Mesothelial cell of epicardium (in vitro differentiated cells): ENCODE data around the gene ZNF133. TPM values are rescaled to one million over a fixed set of nuclear protein-coding genes. Genes with fewer than 3 reads are reported as not detected.
"Not testable (repeated sequence)": the region's sequence is repeated elsewhere in the genome, so short reads cannot be mapped to it uniquely, and the experiment has no call there.

Experiments used
- DNase-seq, 2 experiments: peaks; one replicate each; pipeline ENCODE4 v3.0.0; 2021; ENCODE audit warnings: low spot score in 2 of 2; ENCODE audit not compliant: unreplicated experiment in 2 of 2
- H3K27ac Mint-ChIP-seq: 2 replicates; pipeline ENCODE4 v1.8.0; 2021; ENCODE audit warnings: mixed read lengths
- H3K27me3 Mint-ChIP-seq: 2 replicates; pipeline ENCODE4 v1.8.0; 2021; ENCODE audit warnings: low read depth, mixed read lengths
- H3K36me3 Mint-ChIP-seq: 2 replicates; pipeline ENCODE4 v1.8.0; 2021; ENCODE audit warnings: mixed read lengths
- H3K4me1 Mint-ChIP-seq: 2 replicates; pipeline ENCODE4 v1.8.0; 2021; ENCODE audit warnings: mixed read lengths
- H3K4me3 Mint-ChIP-seq: 2 replicates; pipeline ENCODE4 v1.8.0; 2021; ENCODE audit warnings: mild to moderate bottlenecking, moderate library complexity, mixed read lengths
- H3K9me3 Mint-ChIP-seq: 2 replicates; pipeline ENCODE4 v1.8.0; 2021; ENCODE audit warnings: mixed read lengths
- total RNA-seq: library from RNA; stranded (reverse); gene quantifications from 3 replicates; pipeline ENCODE4 v1.2.1, GENCODE V29; 2021
- TF ChIP-seq, protein P1 (sequence below): fragments of 200-600 bp; sonication (generic); IDR thresholded peaks from one replicate; pipeline ENCODE4 v1.5.0; 2021; ENCODE audit warnings: antibody characterized with exemption; ENCODE audit not compliant: unreplicated experiment

ZNF133 gene
- total RNA-seq, result 23.7 to 25.4 TPM (median 24.3 TPM) in 3 replicates

GRCh38 chr20:18287915-18288748 lies at the start of gene ZNF133:
ZNF133 (plus strand) TSS chr20:18288527; CDS start chr20:18305687, 17,160 bp downstream.
- H3K4me1 Mint-ChIP-seq, result peaks cover 20% of the 10 kb centered on the region
- H3K27ac Mint-ChIP-seq, result peak within 1 kb of the TSS; percentile 100
- H3K4me3 Mint-ChIP-seq, result peak within 1 kb of the TSS; percentile 99
- DNase-seq, result peak; percentile 87 to 99
- H3K9me3 Mint-ChIP-seq, result peaks cover 43% of the 10 kb centered on the region
- TF ChIP-seq, protein P1, sequence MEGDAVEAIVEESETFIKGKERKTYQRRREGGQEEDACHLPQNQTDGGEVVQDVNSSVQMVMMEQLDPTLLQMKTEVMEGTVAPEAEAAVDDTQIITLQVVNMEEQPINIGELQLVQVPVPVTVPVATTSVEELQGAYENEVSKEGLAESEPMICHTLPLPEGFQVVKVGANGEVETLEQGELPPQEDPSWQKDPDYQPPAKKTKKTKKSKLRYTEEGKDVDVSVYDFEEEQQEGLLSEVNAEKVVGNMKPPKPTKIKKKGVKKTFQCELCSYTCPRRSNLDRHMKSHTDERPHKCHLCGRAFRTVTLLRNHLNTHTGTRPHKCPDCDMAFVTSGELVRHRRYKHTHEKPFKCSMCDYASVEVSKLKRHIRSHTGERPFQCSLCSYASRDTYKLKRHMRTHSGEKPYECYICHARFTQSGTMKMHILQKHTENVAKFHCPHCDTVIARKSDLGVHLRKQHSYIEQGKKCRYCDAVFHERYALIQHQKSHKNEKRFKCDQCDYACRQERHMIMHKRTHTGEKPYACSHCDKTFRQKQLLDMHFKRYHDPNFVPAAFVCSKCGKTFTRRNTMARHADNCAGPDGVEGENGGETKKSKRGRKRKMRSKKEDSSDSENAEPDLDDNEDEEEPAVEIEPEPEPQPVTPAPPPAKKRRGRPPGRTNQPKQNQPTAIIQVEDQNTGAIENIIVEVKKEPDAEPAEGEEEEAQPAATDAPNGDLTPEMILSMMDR, result no peak
- H3K36me3 Mint-ChIP-seq, result peaks cover 28% of the 10 kb centered on the region
- H3K27me3 Mint-ChIP-seq, result peaks cover 16% of the 10 kb centered on the region

DNA sequence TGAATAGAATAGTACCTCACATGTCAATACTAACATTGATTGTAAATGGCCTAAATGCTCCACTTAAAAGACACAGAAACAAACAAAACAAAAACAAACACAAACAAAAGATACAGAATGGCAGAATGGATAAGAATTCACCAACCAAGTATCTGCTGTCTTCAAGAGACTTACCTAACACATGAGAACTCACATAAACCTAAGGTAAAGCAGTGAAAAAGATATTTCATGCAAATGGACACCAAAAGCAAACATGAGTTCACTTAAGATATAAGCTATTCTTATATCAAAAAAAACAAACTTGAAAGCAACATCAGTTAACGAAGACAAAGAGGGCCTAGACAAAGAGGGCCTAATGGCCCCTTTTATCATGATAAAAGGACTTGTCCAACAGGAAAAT lies 47.3 kb upstream of the ZNF133 start:
- peaks cover 44% of the 10 kb centered on the region for H3K27me3 Mint-ChIP-seq
- H3K9me3 Mint-ChIP-seq, result peaks cover 29% of the 10 kb centered on the region
- H3K4me1 Mint-ChIP-seq, result no peaks in the 10 kb centered on the region
- TF ChIP-seq, protein P1, result no peak
- DNase-seq, result no peak
- H3K36me3 Mint-ChIP-seq, result no peaks in the 10 kb centered on the region
- no peak overlapping the region for H3K4me3 Mint-ChIP-seq
- no peak overlapping the region for H3K27ac Mint-ChIP-seq

GRCh38 chr20:18243802-18244201 lies 44.5 kb upstream of the ZNF133 start:
- Mint-ChIP-seq H3K36me3 (no peaks in the 10 kb centered on the region), H3K27ac (no peak overlapping the region), H3K27me3 (peaks cover 48% of the 10 kb centered on the region), H3K9me3 (peaks cover 29% of the 10 kb centered on the region), H3K4me1 (no peaks in the 10 kb centered on the region), H3K4me3 (no peak overlapping the region)
- TF ChIP-seq, protein P1, result no peak
- DNase-seq, result no peak

DNA sequence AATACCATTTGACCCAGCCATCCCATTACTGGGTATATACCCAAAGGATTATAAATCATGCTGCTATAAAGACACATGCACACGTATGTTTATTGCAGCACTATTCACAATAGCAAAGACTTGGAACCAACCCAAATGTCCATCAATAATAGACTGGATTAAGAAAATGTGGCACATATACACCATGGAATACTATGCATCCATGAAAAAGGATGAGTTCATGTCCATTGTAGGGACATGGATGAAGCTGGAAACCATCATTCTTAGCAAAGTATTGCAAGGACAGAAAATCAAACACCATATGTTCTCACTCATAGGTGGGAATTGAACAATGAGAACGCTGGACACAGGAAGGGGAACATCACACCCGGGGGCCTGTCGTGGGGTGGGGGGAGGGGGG lies 39.8 kb upstream of the ZNF133 start:
- H3K27ac Mint-ChIP-seq, H3K4me3 Mint-ChIP-seq, H3K36me3 Mint-ChIP-seq, DNase-seq, H3K9me3 Mint-ChIP-seq, H3K4me1 Mint-ChIP-seq: not testable (repeated sequence)
- H3K27me3 Mint-ChIP-seq, result peaks cover 24% of the 10 kb centered on the region

GRCh38 chr20:18250217-18250616 lies 38.1 kb upstream of the ZNF133 start:
- Mint-ChIP-seq H3K4me1 (no peaks in the 10 kb centered on the region), H3K36me3 (no peaks in the 10 kb centered on the region), H3K27me3 (peaks cover 13% of the 10 kb centered on the region), H3K27ac (no peak overlapping the region), H3K4me3 (no peak overlapping the region), H3K9me3 (peaks cover 3% of the 10 kb centered on the region)
- TF ChIP-seq, protein P1, result no peak
- DNase-seq, result no peak

GRCh38 chr20:18252597-18253451 lies 35.5 kb upstream of the ZNF133 start:
- no peak for DNase-seq
- Mint-ChIP-seq H3K36me3 (no peaks in the 10 kb centered on the region), H3K27me3 (peaks cover 2% of the 10 kb centered on the region), H3K4me3 (no peak overlapping the region), H3K4me1 (no peaks in the 10 kb centered on the region), H3K27ac (no peak overlapping the region), H3K9me3 (peaks cover 3% of the 10 kb centered on the region)
- TF ChIP-seq, protein P1, result no peak
